H1 (cell line): ENCODE measurements around the gene MAPK8IP2. TPM values are rescaled to one million over a fixed set of nuclear protein-coding genes. Genes with fewer than 3 reads are reported as not detected.

Source experiments
- CTCF ChIA-PET: fragments of 300-600 bp; sonication (Branson Sonifier 250); formaldehyde crosslinking; loops from one replicate; lab custom pipeline; 2021; ENCODE audit not compliant: partially characterized antibody; lab: Charles Lee
- POLR2A ChIA-PET: fragments of 300-600 bp; sonication (Branson Sonifier 250); formaldehyde crosslinking; loops from one replicate; lab custom pipeline; 2021; ENCODE audit warnings: inconsistent platforms; ENCODE audit not compliant: partially characterized antibody; lab: Charles Lee
- DNase-seq, 2 experiments: peaks; one replicate each; pipeline versions ENCODE4 v3.0.0 to v3.0.0-alpha.2; 2010 to 2022; ENCODE audit warnings: low spot score in 2 of 2, low read depth in 1 of 2, mixed read lengths in 1 of 2
- FAIRE-seq: peaks from 2 replicates; lab custom pipeline; 2011; peaks lifted over from hg19 to GRCh38; lab: Jason Lieb, UNC
- H2AFZ ChIP-seq: 2 replicates; pipeline ENCODE4 v1.8.1; 2012; ENCODE audit warnings: low read length, inconsistent platforms
- H2AK5ac ChIP-seq: 2 replicates; pipeline ENCODE4 v1.6.1; 2013; ENCODE audit warnings: low read depth, low read length
- H2BK120ac ChIP-seq: replicated peaks from 2 replicates; pipeline ENCODE3; 2013; ENCODE audit warnings: low read depth, low read length, inconsistent platforms
- H2BK12ac ChIP-seq: 2 replicates; pipeline ENCODE4 v1.6.1; 2013; ENCODE audit warnings: low read depth, low read length
- H2BK15ac ChIP-seq: 2 replicates; pipeline ENCODE4 v1.6.1; 2013; ENCODE audit warnings: low read length
- H2BK20ac ChIP-seq: 2 replicates; pipeline ENCODE4 v1.6.1; 2013; ENCODE audit warnings: low read length
- H2BK5ac ChIP-seq: 2 replicates; pipeline ENCODE4 v1.6.1; 2013; ENCODE audit warnings: low read depth, low read length
- H3K14ac ChIP-seq: 2 replicates; pipeline ENCODE4 v1.6.1; 2013; ENCODE audit warnings: inconsistent platforms; ENCODE audit not compliant: insufficient read length
- H3K18ac ChIP-seq: 2 replicates; pipeline ENCODE4 v1.6.1; 2013; ENCODE audit warnings: low read length; ENCODE audit errors: extremely low read depth
- H3K23ac ChIP-seq: 2 replicates; pipeline ENCODE4 v1.6.1; 2013; ENCODE audit warnings: inconsistent platforms; ENCODE audit not compliant: insufficient read length
- H3K23me2 ChIP-seq: 2 replicates; pipeline ENCODE4 v1.6.1; 2013; ENCODE audit warnings: low read depth, low read length
- H3K27ac ChIP-seq: 2 replicates; pipeline ENCODE4 v1.6.1; 2011; ENCODE audit warnings: low read depth, low read length, inconsistent platforms
- H3K27me3 ChIP-seq, 4 experiments: replicated peaks in 1 of 4; 1 replicate in 1 of 4; 2 replicates in 3 of 4; pipeline versions ENCODE4 v1.6.1 to v1.8.1; 2011 to 2013; ENCODE audit warnings: low read length in 3 of 4, mild to moderate bottlenecking in 3 of 4, inconsistent platforms in 2 of 4, mixed read lengths in 2 of 4, moderate library complexity in 1 of 4; ENCODE audit not compliant: control insufficient read depth in 3 of 4, insufficient read depth in 3 of 4; ENCODE audit errors: extremely low read depth in 1 of 4
- H3K36me3 ChIP-seq, 4 experiments: 2 replicates each; pipeline versions ENCODE4 v1.6.1 to v1.8.1; 2011 to 2013; ENCODE audit warnings: mild to moderate bottlenecking in 4 of 4, low read length in 3 of 4, moderate library complexity in 2 of 4, control low read depth in 1 of 4, inconsistent platforms in 1 of 4; ENCODE audit not compliant: insufficient read depth in 4 of 4, control insufficient read depth in 2 of 4
- H3K4ac ChIP-seq: replicated peaks from 2 replicates; pipeline ENCODE3; 2013; ENCODE audit warnings: low read length, low read depth, mixed read lengths, inconsistent platforms; ENCODE audit not compliant: insufficient read length
- H3K4me1 ChIP-seq, 4 experiments: replicated peaks in 1 of 4; 1 replicate in 1 of 4; 2 replicates in 3 of 4; pipeline versions ENCODE4 v1.6.1 to v1.8.1; 2011 to 2013; ENCODE audit warnings: low read length in 3 of 4, inconsistent platforms in 2 of 4, mixed read lengths in 1 of 4; ENCODE audit not compliant: insufficient read depth in 4 of 4, control insufficient read depth in 3 of 4
- H3K4me2 ChIP-seq, 2 experiments: 2 replicates each; pipeline versions ENCODE4 v1.6.1 to v1.8.1; 2011 to 2013; ENCODE audit warnings: low read depth in 2 of 2, low read length in 2 of 2, control low read depth in 1 of 2, inconsistent platforms in 1 of 2, mild to moderate bottlenecking in 1 of 2; ENCODE audit not compliant: insufficient read depth in 1 of 2
- H3K4me3 ChIP-seq, 4 experiments: fragments of 200-600, 300-600 bp in 1 of 4; sonication (generic), shearing (Covaris generic), sonication (Bioruptor Twin) in 1 of 4; 2 replicates each; pipeline versions ENCODE4 v1.5.1 to v1.8.1; 2011 to 2016; ENCODE audit warnings: low read length in 4 of 4, low read depth in 3 of 4, control low read depth in 2 of 4, inconsistent platforms in 2 of 4, mild to moderate bottlenecking in 2 of 4, mixed read lengths in 1 of 4, moderate library complexity in 1 of 4; ENCODE audit not compliant: insufficient read depth in 2 of 4; ENCODE audit errors: extremely low read depth in 1 of 4
- H3K56ac ChIP-seq: replicated peaks from 2 replicates; pipeline ENCODE3; 2013; ENCODE audit warnings: low read depth, mild to moderate bottlenecking, mixed read lengths, low read length, inconsistent platforms; ENCODE audit not compliant: insufficient read length
- H3K79me1 ChIP-seq: 2 replicates; pipeline ENCODE4 v1.6.1; 2013; ENCODE audit warnings: low read depth, low read length, control low read depth
- H3K79me2 ChIP-seq, 2 experiments: 2 replicates each; pipeline versions ENCODE4 v1.6.1 to v1.8.1; 2012 to 2013; ENCODE audit warnings: low read length in 2 of 2, mild to moderate bottlenecking in 2 of 2, inconsistent platforms in 1 of 2; ENCODE audit not compliant: insufficient read depth in 2 of 2, control insufficient read depth in 1 of 2
- H3K9ac ChIP-seq, 4 experiments: replicated peaks in 1 of 4; 1 replicate in 1 of 4; 2 replicates in 3 of 4; pipeline versions ENCODE4 v1.6.1 to v1.8.1; 2011 to 2013; ENCODE audit warnings: low read depth in 3 of 4, low read length in 3 of 4, control low read depth in 2 of 4, mild to moderate bottlenecking in 2 of 4, moderate library complexity in 2 of 4, inconsistent platforms in 1 of 4; ENCODE audit errors: extremely low read depth in 1 of 4
- H3K9me3 ChIP-seq, 2 experiments: 2 replicates each; pipeline versions ENCODE4 v1.6.1 to v1.8.1; 2012 to 2013; ENCODE audit warnings: mild to moderate bottlenecking in 2 of 2, moderate library complexity in 2 of 2, control low read depth in 1 of 2, inconsistent platforms in 1 of 2, low read depth in 1 of 2, low read length in 1 of 2, mixed read lengths in 1 of 2; ENCODE audit not compliant: insufficient read depth in 2 of 2
- H4K20me1 ChIP-seq, 2 experiments: replicated peaks in 1 of 2; 2 replicates each; pipeline versions ENCODE3 to v1.8.1; 2011 to 2013; ENCODE audit warnings: inconsistent platforms in 2 of 2, low read length in 2 of 2, mild to moderate bottlenecking in 1 of 2; ENCODE audit not compliant: insufficient read depth in 2 of 2, control insufficient read depth in 1 of 2
- H4K5ac ChIP-seq: 2 replicates; pipeline ENCODE4 v1.6.1; 2013; ENCODE audit warnings: low read length, low read depth, mixed read lengths, inconsistent platforms; ENCODE audit not compliant: insufficient read length
- H4K8ac ChIP-seq: 2 replicates; pipeline ENCODE4 v1.8.0; 2013; ENCODE audit warnings: mild to moderate bottlenecking, moderate library complexity, low read length, inconsistent platforms; ENCODE audit not compliant: insufficient read depth; ENCODE audit errors: extremely low read depth
- H4K91ac ChIP-seq: replicated peaks from 2 replicates; pipeline ENCODE3; 2013; ENCODE audit warnings: low read length, mixed read lengths, inconsistent platforms; ENCODE audit not compliant: insufficient read length
- BRCA1 ChIP-seq: IDR thresholded peaks from 2 replicates; pipeline ENCODE4 v1.6.1; 2012; ENCODE audit warnings: low read depth, low read length, improper control_type of control experiment
- SUZ12 ChIP-seq: fragments of 200-600 bp; sonication (generic); IDR thresholded peaks from 2 replicates; pipeline ENCODE4 v1.6.1; 2012; ENCODE audit warnings: mild to moderate bottlenecking, inconsistent platforms, low read length, moderate library complexity, mixed read lengths
- WGBS, 2 experiments: shearing (Covaris generic) in 1 of 2; methylation state at CpG; one replicate each; pipeline versions ENCODE4 v1.1.6 to v1.1.7; 2013 to 2015; ENCODE audit warnings: low lambda C conversion rate in 2 of 2, mixed read lengths in 2 of 2, inconsistent platforms in 1 of 2, low coverage in 1 of 2, missing lambda C conversion rate in 1 of 2; ENCODE audit not compliant: insufficient replicate concordance in 2 of 2, insufficient coverage in 1 of 2, insufficient read length in 1 of 2; ENCODE audit errors: extremely low coverage in 1 of 2, missing lambda C conversion rate in 1 of 2; 5-methylcytosine and 5-hydroxymethylcytosine counted together
- polyA plus RNA-seq, 7 experiments: library from polyadenylated mRNA; depleted of rRNA in 3 of 7; stranded (reverse) in 5 of 7; unstranded in 2 of 7; fragments of >200 nt in 5 of 7; fragments of 200-250 nt in 2 of 7; gene quantifications; 1 replicate in 5 of 7; 2 replicates in 1 of 7; 4 replicates in 1 of 7; pipeline versions ENCODE4 v1.2.1 to v1.2.3, GENCODE V29; 2011 to 2013; ENCODE audit warnings: missing spikeins in 2 of 7, mixed read lengths in 2 of 7
- total RNA-seq: library from RNA; stranded (reverse); fragmentation: NEBNext Ultra II Directional; extraction: Animal tissue kit (Norgen Biotek cat#: 25700); gene quantifications from 2 replicates; pipeline ENCODE4 v1.2.1, GENCODE V29; 2021

Gene MAPK8IP2
- total and polyA plus RNA-seq, 2 of the 8 experiments (the other 6 are each of a cell fraction or from before 2014, with no cell fraction given), result 1.5 to 5.5 TPM

- CTCF ChIA-PET, result interaction anchor here (0.8 to 2.5 kb wide), 6 partner anchors 10 to 93 kb away, joined by 3 to 13 read pairs (median 6); partner anchors contain the start of genes ARSA and SYCE3
- no peak overlapping the region for H2AK5ac ChIP-seq
- no peak overlapping the region for H2AFZ ChIP-seq
- H3K23ac ChIP-seq, result no peak overlapping the region
- no peak for DNase-seq
- H3K9ac ChIP-seq, result no peak overlapping the region
- H3K27ac ChIP-seq, result no peak overlapping the region
- no peaks in the 10 kb centered on the region for H3K79me2 ChIP-seq
- H3K4ac ChIP-seq, result no peak overlapping the region
- peaks cover 2% of the 10 kb centered on the region; the same call in 1 of the 2 replicates for H3K23me2 ChIP-seq
- peaks cover 0 to 3% (median 0%) of the 10 kb centered on the region in 4 experiments; a peak in 1 of 8 replicates for H3K36me3 ChIP-seq
- H2BK12ac ChIP-seq, result no peak overlapping the region
- H4K5ac ChIP-seq, result no peak overlapping the region
- no peak overlapping the region for H2BK15ac ChIP-seq
- TF ChIP-seq SUZ12 (peak; percentile 26; the same call in 1 of the 2 replicates), BRCA1 (no peak)
- no peak overlapping the region for H2BK120ac ChIP-seq
- 57% methylated on average over 2 of the region's 2 CpGs; no CpG with 5 or more reads in 1 of the 2 experiments for WGBS, 2 experiments
- no peak overlapping the region for H3K56ac ChIP-seq
- H3K4me2 ChIP-seq, result no peak overlapping the region; a peak in 1 of 4 replicates
- peaks cover 54 to 83% (median 63%) of the 10 kb centered on the region in 4 experiments; a peak in 6 of 7 replicates for H3K27me3 ChIP-seq
- H3K4me1 ChIP-seq, result peaks cover 0 to 16% (median 4%) of the 10 kb centered on the region in 4 experiments; a peak in 5 of 7 replicates
- H4K8ac ChIP-seq, result no peak overlapping the region
- H3K79me1 ChIP-seq, result no peaks in the 10 kb centered on the region
- FAIRE-seq, result no peak
- no peaks in the 10 kb centered on the region for H3K9me3 ChIP-seq
- no peak overlapping the region for H2BK5ac ChIP-seq
- H2BK20ac ChIP-seq, result no peak overlapping the region
- no peak overlapping the region for H3K18ac ChIP-seq
- H3K14ac ChIP-seq, result no peak overlapping the region
- H3K4me3 ChIP-seq, result no peak overlapping the region
- H4K91ac ChIP-seq, result no peak overlapping the region
- POLR2A ChIA-PET, result interaction anchor here (0.9 kb wide), 1 partner anchor 20 kb away, joined by 3 read pairs; the partner anchor contains the start of gene CHKB
- H4K20me1 ChIP-seq, result peaks cover 11 to 12% of the 10 kb centered on the region in 2 experiments
These were observed 1.7 kb downstream of the MAPK8IP2 start for GRCh38 chr22:50602338-50602700.
